GM18909 (cell line): ENCODE data around the gene UBTF.

Experiments
- ATAC-seq: cut with Tn5 transposase; IDR thresholded peaks from one replicate; pipeline ENCODE4 v1.9.1; 2021; ENCODE audit warnings: mild to moderate bottlenecking; ENCODE audit not compliant: unreplicated experiment, poor library complexity

The UBTF gene

DNA sequence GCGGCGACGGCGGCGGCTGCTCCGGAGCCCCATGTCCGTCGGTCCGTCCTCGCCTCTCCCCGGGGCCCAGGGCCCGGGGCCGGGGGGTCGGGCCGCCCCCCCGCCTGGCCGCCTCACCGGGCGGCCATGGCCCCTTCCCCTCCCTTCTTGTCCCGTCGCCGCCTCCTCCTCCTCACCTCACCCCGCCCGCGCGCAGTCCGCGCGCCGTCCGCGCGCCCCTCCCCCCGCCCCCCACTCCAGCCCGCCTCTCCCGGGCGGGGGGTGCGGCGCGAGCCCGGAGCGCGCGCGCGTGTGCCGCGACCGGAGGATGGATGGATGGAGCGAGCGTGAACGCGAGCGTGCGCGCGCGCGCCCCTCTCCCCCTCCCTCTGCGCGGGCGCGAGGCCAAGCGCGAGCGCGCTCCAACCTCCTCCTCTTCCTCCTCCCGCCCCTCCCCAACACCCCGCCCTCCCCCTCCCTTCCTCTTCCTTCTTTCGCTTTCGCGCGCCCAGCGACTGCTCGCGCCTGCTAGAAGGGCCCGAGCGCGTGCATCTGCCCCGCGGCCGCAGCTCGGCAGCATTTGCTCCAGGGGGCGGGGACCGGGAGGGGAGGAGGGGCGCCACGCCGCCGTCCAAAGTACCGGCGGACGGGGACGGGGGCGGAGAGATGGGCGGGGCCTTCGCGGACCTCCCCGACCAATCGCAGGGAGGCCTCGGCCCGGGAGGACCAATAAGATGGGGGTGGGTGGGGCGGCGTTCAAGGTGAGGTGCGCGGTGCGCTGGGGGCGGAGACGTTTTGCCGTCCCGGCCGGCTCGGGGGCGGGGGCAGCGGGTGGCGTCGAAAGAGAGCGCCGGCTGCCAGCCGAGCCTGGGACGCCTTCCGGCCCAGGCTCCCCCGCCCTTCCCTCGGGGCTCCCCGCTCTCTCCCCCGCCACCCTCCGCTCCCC, 19.7 kb downstream of the UBTF start, which contains the start of gene ATXN7L3:
ATXN7L3 (minus strand) TSS at position 332 of the 925 bp plus-strand sequence. CDS start 1,814 bp downstream, outside the sequence.
- ATAC-seq, result peak; percentile 70

DNA sequence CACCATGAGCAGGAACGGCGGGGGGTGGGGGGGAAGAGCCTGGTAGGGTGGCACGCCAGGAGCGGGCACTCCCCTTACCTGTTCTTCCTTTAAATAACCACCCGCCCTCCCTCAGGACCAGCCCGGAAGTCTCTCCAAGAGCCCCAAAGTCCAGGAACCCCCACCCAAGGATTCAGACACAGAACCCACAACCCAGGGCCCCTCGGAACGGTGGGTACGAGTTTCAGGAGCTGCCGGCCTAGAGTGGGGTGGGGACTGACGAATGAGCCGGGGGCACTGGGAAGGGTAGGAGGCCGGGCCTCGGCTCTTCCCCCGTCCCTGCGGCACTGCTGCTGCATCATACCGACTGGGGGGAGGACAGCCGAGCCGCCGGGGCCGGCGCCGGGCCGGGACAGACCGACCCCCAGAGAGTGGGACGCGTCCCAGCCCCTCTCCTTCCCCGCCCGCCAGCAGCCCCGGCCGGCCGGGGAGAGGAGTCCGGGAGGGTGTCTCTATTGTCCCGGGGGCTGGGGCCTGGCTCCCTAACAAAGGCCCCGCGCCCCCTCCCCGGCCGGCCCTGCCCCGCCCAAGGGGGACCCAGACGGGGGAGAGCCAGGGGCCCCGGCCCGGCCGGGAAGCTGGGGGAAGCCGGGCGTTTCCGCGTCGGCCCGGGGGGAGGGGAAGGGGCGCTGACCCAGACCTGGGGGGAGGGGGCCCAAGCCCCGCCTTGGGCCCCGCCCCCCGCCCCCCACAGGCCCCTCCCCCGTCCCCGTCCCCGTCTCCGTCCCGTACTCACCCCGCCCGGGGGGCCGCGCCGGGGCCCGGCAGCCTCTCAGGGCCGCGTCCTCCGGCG, 20.5 kb downstream of the UBTF start:
- ATAC-seq, result peak; percentile 23

GRCh38 chr17:44197980-44198720, 21.3 kb downstream of the UBTF start:
- no peak for ATAC-seq

DNA sequence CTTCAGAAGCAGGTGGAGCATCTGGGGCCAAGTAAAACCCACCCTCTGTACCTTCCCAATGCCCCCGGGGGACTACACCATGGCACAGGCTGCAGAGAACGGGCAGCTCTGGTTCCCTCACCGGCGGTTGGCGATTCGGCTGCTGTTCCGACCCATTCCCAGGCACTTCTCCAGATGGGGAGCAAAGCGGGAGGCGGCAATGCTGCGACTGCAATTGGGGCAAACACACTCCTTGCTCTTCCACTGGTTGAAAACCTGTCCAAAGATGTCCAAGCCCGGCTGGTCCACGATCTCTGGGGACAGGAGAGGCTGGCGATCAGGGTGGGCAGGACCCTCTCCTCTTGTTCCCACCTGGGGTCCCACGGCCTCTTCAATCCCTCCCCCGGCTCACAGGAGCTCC, 22.4 kb downstream of the UBTF start:
- no peak for ATAC-seq

DNA sequence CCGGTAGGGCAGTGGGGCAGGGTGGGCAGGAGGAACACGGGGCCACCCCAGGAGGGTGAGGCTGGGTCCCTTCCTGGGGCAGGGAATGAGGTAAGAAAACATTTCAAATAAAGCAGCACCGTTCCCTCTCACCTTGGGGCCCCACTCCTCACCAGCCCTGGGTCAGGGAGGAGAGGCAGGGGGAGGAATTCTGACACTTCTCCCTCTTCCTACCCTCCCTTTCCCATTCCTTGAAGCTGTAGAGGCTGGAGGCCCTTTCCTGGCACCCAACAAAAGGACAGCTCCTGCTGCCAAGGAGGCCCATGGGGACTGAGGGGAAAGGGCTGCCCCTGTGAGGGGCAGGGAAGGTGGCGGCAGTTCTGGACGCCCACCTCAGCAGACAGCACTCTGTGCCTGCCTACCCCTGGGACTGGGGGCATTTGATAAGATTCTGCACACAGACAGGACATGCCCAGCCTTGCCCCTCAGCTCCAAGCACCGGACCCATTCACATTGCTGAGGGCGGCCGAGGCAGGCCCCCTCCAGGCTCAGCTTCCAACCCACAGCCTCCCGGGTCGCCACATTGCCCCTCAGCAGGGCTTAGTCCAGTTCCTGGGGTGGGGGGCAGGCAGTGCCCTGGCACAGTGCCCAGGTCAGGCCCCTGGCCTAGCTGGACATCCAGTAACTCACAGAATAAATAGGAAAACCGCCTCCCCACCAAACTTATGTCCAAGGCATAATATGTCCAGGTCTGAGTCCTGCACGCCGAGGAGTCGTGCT, 26.0 kb downstream of the UBTF start:
- ATAC-seq, result no peak

GRCh38 chr17:44192750-44193149, 26.7 kb downstream of the UBTF start:
- ATAC-seq, result no peak

DNA sequence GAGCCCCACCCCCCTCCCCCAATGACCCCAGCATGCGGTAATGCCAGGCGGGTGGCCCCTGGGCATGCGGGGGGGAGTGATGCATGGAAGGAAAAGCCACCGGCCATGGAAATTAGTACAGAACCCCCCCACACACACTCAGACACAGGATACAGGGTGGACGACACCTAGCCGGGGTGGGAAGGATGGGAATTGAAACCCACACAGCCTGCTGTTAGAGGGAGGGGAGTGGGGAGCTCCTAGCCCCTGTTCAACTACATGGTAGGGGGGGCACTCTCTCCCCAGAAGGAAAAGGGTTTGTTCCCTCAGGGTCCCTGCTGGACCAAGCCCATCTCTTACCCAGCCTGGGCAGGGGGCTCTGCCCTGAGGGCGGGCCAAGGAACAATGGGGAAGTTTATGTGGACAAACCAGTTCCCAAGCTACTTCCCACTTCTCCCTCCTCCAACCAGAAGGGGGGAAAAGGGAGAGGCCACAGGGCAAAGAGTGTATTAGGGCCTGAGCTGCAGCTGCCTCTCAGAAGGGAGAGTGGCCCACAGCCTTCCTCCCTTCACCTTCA, 27.5 kb downstream of the UBTF start:
- ATAC-seq, result no peak

GRCh38 chr17:44191369-44191768, 28.1 kb downstream of the UBTF start:
- ATAC-seq, result no peak

GRCh38 chr17:44190481-44190880, 29.0 kb downstream of the UBTF start:
- no peak for ATAC-seq

DNA sequence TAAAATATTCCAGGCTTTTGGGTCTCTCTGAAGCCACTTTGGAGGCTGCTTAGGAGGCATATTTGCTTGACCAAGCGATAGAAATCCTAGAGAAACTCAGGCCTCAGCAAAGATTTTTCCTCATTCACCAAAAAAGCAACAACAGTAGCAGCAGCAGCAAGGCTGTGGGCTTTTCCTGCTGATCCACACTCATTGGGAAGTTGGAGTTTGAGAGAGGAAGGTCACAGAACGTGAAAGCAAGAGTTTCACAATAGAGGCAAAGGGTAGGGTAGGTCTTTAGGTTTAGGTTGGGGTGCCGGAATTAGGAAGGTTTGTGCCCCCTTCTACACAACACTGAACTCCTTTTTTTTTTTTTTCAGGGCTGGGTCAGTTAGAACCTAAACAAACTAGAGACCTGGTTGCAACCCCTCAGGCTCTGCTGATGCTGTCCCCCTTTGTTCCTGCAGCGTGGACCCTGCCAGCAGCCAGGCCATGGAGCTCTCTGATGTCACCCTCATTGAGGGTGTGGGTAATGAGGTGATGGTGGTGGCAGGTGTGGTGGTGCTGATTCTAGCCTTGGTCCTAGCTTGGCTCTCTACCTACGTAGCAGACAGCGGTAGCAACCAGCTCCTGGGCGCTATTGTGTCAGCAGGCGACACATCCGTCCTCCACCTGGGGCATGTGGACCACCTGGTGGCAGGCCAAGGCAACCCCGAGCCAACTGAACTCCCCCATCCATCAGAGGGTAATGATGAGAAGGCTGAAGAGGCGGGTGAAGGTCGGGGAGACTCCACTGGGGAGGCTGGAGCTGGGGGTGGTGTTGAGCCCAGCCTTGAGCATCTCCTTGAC, 30.7 kb downstream of the UBTF start:
- no peak for ATAC-seq

DNA sequence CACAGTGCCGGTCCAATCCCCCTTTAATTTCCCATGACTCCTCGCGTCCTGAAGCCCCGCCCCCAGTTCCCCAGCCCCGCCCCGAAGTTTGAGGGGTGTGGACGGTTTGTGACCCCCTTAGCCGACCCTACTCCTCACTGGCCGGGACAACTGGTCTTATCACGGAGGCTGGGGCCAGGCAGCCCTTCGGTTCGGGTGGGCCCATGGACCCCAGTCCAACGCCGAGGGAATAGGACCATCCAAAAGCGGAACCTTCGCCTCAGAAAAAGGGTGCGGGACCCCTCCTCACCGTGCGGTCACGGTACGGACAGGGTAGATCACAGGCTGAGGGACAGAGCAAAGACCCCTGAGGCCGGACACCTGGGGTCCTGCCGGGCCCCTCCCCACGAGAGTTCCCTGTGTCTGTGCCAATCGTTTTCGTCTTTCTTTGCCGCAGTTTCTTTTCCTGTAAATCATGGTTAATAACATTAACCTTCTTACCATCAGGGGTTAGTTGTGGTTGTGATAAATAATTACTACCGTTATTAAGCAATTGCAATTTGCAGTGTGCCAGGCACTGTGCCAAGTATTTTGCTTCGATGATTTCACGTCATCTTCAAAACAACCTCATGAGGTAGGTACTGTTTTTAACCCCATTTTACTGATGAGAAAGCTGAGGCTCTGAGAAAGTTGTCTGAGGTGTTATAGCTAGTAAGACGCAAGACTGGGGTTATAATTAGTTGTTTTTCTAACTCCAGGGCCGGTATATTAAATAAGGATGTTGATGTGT, 32.2 kb downstream of the UBTF start:
- peak; percentile 45 for ATAC-seq

- ATAC-seq, result peak; percentile 90
Measured at GRCh38 chr17:44186307-44187130, 33.0 kb downstream of the UBTF start, which contains the start of gene TMUB2. TSS of gene TMUB2 (plus strand) at chr17:44186972. CDS start at chr17:44187709, 737 bp downstream.

GRCh38 chr17:44184212-44184810, 35.2 kb downstream of the UBTF start:
- ATAC-seq, result no peak

DNA sequence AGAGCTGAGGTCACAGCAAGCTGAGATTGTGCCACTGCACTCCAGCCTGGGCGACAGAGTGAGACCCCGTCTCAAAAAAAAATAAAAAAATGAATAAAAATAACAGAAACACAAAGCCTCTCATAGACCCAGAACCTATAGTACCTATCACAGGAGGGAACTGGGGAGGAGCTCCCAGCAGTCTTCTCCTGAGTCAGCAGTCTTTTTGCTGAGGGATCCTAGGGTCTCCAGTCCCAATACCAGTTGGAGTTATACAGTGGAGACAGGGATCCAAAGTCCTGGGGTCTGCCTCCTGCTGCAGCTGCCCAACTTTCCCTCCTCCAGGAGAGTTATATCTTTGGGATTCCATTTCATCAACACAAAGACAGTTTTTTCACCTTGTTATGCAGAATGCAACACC, 36.5 kb downstream of the UBTF start:
- no peak for ATAC-seq

DNA sequence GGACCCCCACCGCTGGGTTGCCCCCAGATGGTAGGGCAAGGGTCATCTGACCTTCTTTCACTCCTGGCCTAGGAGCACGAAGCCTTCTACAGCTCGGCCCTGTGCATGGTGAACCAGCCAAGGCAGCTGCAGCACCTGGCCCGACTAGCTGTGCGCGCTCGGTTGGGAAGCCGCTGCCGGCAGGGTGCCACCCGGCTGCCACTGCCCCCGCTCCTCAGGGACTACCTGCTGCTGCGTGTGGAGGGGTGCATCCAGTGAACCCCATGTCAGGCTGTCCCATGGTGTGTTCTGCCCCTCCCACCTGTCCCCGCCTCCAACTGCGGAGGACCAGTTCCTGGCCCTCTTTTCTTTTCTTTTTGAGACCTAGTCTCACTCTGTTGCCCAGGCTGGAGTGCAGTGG, 41.3 kb downstream of the UBTF start:
- no peak for ATAC-seq

DNA sequence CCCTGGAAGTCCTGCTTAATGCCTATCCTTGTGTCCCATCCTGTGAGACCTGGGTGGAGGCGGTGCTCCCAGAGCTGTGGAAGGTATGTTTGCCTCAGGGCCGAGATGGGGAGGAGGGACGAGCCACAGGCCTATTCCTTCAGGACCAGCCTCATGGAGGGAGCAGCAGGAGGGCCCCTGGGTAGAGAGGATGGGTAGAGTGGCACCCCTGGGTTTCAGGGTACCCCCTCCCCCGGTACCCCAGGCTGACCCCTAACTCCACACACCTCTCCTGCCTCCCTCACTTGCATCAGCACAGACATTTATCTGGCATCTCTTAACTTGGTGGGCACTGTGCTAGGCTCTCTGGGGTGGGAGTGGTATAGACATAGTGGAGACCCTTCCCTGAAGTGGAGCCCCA, 41.8 kb downstream of the UBTF start:
- ATAC-seq, result no peak
